WTC11 (cell line): ENCODE data around the gene SLC10A4. TPM values are rescaled to one million over a fixed set of nuclear protein-coding genes. Genes with fewer than 3 reads are reported as not detected.

Experiments used
- ATAC-seq: fragments of 200-7000 bp; cut with Tn5 transposase; 2 replicates; pipeline ENCODE4 v1.10.0; 2021; ENCODE audit warnings: mild to moderate bottlenecking, moderate library complexity
- CTCF ChIA-PET: fragments of 300-600 bp; sonication (Branson Sonifier 250); formaldehyde crosslinking; loops from one replicate; lab custom pipeline; 2021; ENCODE audit warnings: antibody characterized with exemption; lab: Charles Lee
- POLR2A ChIA-PET: fragments of 350-600 bp; sonication (Branson Sonifier 250); formaldehyde crosslinking; loops from one replicate; lab custom pipeline; 2021; ENCODE audit warnings: antibody characterized with exemption; lab: Charles Lee
- DNase-seq: peaks from one replicate; pipeline ENCODE4 v3.0.0; 2021; ENCODE audit warnings: low spot score
- H3K27ac Mint-ChIP-seq: 2 replicates; pipeline ENCODE4 v1.8.0; 2021; ENCODE audit warnings: mixed read lengths
- H3K27me3 Mint-ChIP-seq: 2 replicates; pipeline ENCODE4 v1.8.0; 2021; ENCODE audit warnings: low read depth, mild to moderate bottlenecking, moderate library complexity, mixed read lengths
- H3K36me3 Mint-ChIP-seq: 2 replicates; pipeline ENCODE4 v1.8.0; 2021; ENCODE audit warnings: mixed read lengths
- H3K4me1 Mint-ChIP-seq: 2 replicates; pipeline ENCODE4 v1.8.0; 2022; ENCODE audit warnings: mixed read lengths
- H3K4me3 Mint-ChIP-seq: 2 replicates; pipeline ENCODE4 v1.8.0; 2021; ENCODE audit warnings: mild to moderate bottlenecking, moderate library complexity, mixed read lengths
- H3K9me3 Mint-ChIP-seq: 2 replicates; pipeline ENCODE4 v1.8.0; 2021; ENCODE audit warnings: mixed read lengths
- AR ChIP-seq: fragments of 250-450 bp; sonication (Bioruptor Pico); IDR thresholded peaks from 2 replicates; pipeline ENCODE4 v1.9.0; 2021; ENCODE audit warnings: mild to moderate bottlenecking
- ARID4B ChIP-seq: sonication (generic); formaldehyde crosslinking; IDR thresholded peaks from 2 replicates; pipeline ENCODE4 v1.8.0; 2023; ENCODE audit warnings: missing genetic modification reagents, mild to moderate bottlenecking, borderline replicate concordance
- ATF3 ChIP-seq: sonication (generic); formaldehyde crosslinking; conservative IDR thresholded peaks from 2 replicates; pipeline ENCODE4 v1.8.1; 2022; ENCODE audit warnings: mild to moderate bottlenecking, missing genetic modification reagents
- ATF6 ChIP-seq: sonication (generic); formaldehyde crosslinking; IDR thresholded peaks from 2 replicates; pipeline ENCODE4 v1.8.1; 2023; ENCODE audit warnings: mild to moderate bottlenecking, missing genetic modification reagents
- ELF4 ChIP-seq: sonication (generic); formaldehyde crosslinking; IDR thresholded peaks from 2 replicates; pipeline ENCODE4 v1.8.1; 2022; ENCODE audit warnings: low read depth, mild to moderate bottlenecking, moderate library complexity, missing genetic modification reagents
- GTF2I ChIP-seq: fragments of 250-450 bp; sonication (Bioruptor Pico); conservative IDR thresholded peaks from 2 replicates; pipeline ENCODE4 v1.4.0; 2021; ENCODE audit warnings: mild to moderate bottlenecking
- HMGA2 ChIP-seq: fragments of 250-450 bp; sonication (Bioruptor Pico); IDR thresholded peaks from 2 replicates; pipeline ENCODE4 v1.4.0; 2021; ENCODE audit warnings: mild to moderate bottlenecking, moderate library complexity
- KAT7 ChIP-seq: sonication (generic); formaldehyde crosslinking; IDR thresholded peaks from 2 replicates; pipeline ENCODE4 v1.8.1; 2023; ENCODE audit warnings: missing genetic modification reagents, mild to moderate bottlenecking, borderline replicate concordance
- MYBL2 ChIP-seq: sonication (generic); formaldehyde crosslinking; IDR thresholded peaks from 2 replicates; pipeline ENCODE4 v1.8.1; 2023; ENCODE audit warnings: mild to moderate bottlenecking, moderate library complexity, missing genetic modification reagents
- NR3C1 ChIP-seq: sonication (generic); formaldehyde crosslinking; conservative IDR thresholded peaks from 2 replicates; pipeline ENCODE4 v1.8.1; 2023; ENCODE audit warnings: low read depth, mild to moderate bottlenecking, missing genetic modification reagents
- RELA ChIP-seq: sonication (generic); formaldehyde crosslinking; IDR thresholded peaks from 2 replicates; pipeline ENCODE4 v1.8.1; 2022; ENCODE audit warnings: missing genetic modification reagents, mild to moderate bottlenecking, borderline replicate concordance
- ZMAT4 ChIP-seq: fragments of 250-450 bp; sonication (Bioruptor Pico); IDR thresholded peaks from 2 replicates; pipeline ENCODE4 v1.9.0; 2021; ENCODE audit warnings: mild to moderate bottlenecking
- ZNF121 ChIP-seq: sonication (generic); formaldehyde crosslinking; IDR thresholded peaks from 2 replicates; pipeline ENCODE4 v1.8.0; 2023; ENCODE audit warnings: missing genetic modification reagents
- total RNA-seq: library from RNA; stranded (reverse); gene quantifications from 3 replicates; pipeline ENCODE4 v1.2.3, GENCODE V29; 2021
- TF ChIP-seq, protein P1 (sequence below): sonication (generic); formaldehyde crosslinking; IDR thresholded peaks from 2 replicates; pipeline ENCODE4 v1.8.1; 2022; ENCODE audit warnings: mild to moderate bottlenecking, missing genetic modification reagents, moderate library complexity, borderline replicate concordance
- TF ChIP-seq, protein P2 (sequence below): sonication (generic); formaldehyde crosslinking; IDR thresholded peaks from 2 replicates; pipeline ENCODE4 v1.8.1; 2023; ENCODE audit warnings: mild to moderate bottlenecking, missing genetic modification reagents, moderate library complexity
- TF ChIP-seq, protein P3 (sequence below): fragments of 250-450 bp; sonication (Bioruptor Pico); IDR thresholded peaks from 2 replicates; pipeline ENCODE4 v1.9.0; 2021; ENCODE audit warnings: moderate library complexity, mild to moderate bottlenecking, inconsistent platforms, borderline replicate concordance
- TF ChIP-seq, protein P4 (sequence below): sonication (generic); formaldehyde crosslinking; IDR thresholded peaks from 2 replicates; pipeline ENCODE4 v1.8.0; 2022; ENCODE audit warnings: mild to moderate bottlenecking, missing genetic modification reagents
- TF ChIP-seq, protein P5 (sequence below): fragments of 250-450 bp; sonication (Bioruptor Pico); IDR thresholded peaks from 2 replicates; pipeline ENCODE4 v1.8.0; 2021; ENCODE audit warnings: mild to moderate bottlenecking

Gene SLC10A4
- total RNA-seq, 1 experiment from 2014 or later, result 3.0 TPM

GRCh38 chr4:48498895-48499294 lies 15.8 kb downstream of the SLC10A4 start (continued):
- TF ChIP-seq, protein P1, sequence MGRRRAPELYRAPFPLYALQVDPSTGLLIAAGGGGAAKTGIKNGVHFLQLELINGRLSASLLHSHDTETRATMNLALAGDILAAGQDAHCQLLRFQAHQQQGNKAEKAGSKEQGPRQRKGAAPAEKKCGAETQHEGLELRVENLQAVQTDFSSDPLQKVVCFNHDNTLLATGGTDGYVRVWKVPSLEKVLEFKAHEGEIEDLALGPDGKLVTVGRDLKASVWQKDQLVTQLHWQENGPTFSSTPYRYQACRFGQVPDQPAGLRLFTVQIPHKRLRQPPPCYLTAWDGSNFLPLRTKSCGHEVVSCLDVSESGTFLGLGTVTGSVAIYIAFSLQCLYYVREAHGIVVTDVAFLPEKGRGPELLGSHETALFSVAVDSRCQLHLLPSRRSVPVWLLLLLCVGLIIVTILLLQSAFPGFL (CRISPR knock-in tag), result no peak
- TF ChIP-seq ZNF121 (CRISPR knock-in tag) (no peak), NR3C1 (CRISPR knock-in tag) (no peak), GTF2I (CRISPR knock-in tag) (no peak), HMGA2 (CRISPR knock-in tag) (no peak), ELF4 (no peak), ARID4B (CRISPR knock-in tag) (no peak)
- TF ChIP-seq, protein P2, sequence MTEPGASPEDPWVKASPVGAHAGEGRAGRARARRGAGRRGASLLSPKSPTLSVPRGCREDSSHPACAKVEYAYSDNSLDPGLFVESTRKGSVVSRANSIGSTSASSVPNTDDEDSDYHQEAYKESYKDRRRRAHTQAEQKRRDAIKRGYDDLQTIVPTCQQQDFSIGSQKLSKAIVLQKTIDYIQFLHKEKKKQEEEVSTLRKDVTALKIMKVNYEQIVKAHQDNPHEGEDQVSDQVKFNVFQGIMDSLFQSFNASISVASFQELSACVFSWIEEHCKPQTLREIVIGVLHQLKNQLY, result no peak
- TF ChIP-seq, protein P3, sequence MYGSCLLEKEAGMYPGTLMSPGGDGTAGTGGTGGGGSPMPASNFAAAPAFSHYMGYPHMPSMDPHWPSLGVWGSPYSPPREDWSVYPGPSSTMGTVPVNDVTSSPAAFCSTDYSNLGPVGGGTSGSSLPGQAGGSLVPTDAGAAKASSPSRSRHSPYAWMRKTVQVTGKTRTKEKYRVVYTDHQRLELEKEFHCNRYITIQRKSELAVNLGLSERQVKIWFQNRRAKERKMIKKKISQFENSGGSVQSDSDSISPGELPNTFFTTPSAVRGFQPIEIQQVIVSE (CRISPR knock-in tag), result no peak

GRCh38 chr4:48499551-48500066 lies 16.5 kb downstream of the SLC10A4 start:
- Mint-ChIP-seq H3K27ac (peak overlapping the region; percentile 29; the same call in 1 of the 2 replicates), H3K36me3 (peaks cover 12% of the 10 kb centered on the region), H3K27me3 (no peaks in the 10 kb centered on the region), H3K4me1 (peaks cover 22% of the 10 kb centered on the region), H3K9me3 (no peaks in the 10 kb centered on the region), H3K4me3 (no peak overlapping the region)
- ChIA-PET POLR2A (no interaction called here), CTCF (no interaction called here)
- DNase-seq, result no peak
- no peak for ATAC-seq
- TF ChIP-seq, protein P2, result no peak
- TF ChIP-seq MYBL2 (CRISPR knock-in tag), result no peak
- no peak for TF ChIP-seq AR (CRISPR knock-in tag)
- TF ChIP-seq, protein P4, sequence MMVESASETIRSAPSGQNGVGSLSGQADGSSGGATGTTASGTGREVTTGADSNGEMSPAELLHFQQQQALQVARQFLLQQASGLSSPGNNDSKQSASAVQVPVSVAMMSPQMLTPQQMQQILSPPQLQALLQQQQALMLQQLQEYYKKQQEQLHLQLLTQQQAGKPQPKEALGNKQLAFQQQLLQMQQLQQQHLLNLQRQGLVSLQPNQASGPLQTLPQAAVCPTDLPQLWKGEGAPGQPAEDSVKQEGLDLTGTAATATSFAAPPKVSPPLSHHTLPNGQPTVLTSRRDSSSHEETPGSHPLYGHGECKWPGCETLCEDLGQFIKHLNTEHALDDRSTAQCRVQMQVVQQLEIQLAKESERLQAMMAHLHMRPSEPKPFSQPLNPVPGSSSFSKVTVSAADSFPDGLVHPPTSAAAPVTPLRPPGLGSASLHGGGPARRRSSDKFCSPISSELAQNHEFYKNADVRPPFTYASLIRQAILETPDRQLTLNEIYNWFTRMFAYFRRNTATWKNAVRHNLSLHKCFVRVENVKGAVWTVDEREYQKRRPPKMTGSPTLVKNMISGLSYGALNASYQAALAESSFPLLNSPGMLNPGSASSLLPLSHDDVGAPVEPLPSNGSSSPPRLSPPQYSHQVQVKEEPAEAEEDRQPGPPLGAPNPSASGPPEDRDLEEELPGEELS (CRISPR knock-in tag), result no peak
- TF ChIP-seq RELA, result no peak
- TF ChIP-seq, protein P5, sequence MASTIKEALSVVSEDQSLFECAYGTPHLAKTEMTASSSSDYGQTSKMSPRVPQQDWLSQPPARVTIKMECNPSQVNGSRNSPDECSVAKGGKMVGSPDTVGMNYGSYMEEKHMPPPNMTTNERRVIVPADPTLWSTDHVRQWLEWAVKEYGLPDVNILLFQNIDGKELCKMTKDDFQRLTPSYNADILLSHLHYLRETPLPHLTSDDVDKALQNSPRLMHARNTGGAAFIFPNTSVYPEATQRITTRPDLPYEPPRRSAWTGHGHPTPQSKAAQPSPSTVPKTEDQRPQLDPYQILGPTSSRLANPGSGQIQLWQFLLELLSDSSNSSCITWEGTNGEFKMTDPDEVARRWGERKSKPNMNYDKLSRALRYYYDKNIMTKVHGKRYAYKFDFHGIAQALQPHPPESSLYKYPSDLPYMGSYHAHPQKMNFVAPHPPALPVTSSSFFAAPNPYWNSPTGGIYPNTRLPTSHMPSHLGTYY (CRISPR knock-in tag), result no peak
- TF ChIP-seq KAT7 (CRISPR knock-in tag), result no peak
- TF ChIP-seq ATF6 (CRISPR knock-in tag), result no peak
- TF ChIP-seq ZMAT4 (CRISPR knock-in tag), result no peak
- no peak for TF ChIP-seq ATF3 (CRISPR knock-in tag)
